ENCODE results near the gene GFOD1.
A peak's percentile ranks its signal among the peaks of the same experiment; 100 is the strongest.
"Not testable (repeated sequence)": the region's sequence is repeated elsewhere in the genome, so short reads cannot be mapped to it uniquely, and the experiment has no call there.

The GFOD1 gene

GRCh38 chr6:13441778-13442177 lies 45.6 kb downstream of the GFOD1 start:
- DNase-seq (ENCODE audit: low read depth in 2 of 2) = no peak

GRCh38 chr6:13439644-13440043 lies 47.8 kb downstream of the GFOD1 start:
- DNase-seq (ENCODE audit: low read depth in 2 of 2) = no peak

DNA sequence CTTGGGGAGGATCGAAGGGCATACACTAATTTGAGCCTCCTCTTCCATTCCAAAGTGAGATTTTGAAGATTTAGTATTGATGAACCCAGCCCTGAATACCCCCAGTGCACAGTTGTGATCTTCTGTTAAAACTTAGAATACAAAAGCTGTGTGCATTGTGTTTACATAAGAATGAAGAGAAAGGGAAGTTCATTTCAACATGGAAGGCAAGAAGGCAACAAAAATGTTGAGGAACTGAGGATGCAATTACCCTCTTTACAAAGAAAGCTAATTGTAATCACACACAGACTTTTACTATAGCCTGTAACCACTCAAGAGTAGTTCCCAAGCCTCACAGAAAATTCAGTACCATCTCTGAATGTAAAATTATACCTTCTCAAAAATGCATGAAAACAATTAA lies 49.3 kb downstream of the GFOD1 start:
- DNase-seq (ENCODE audit: low read depth in 2 of 2) = no peak

- DNase-seq (ENCODE audit: low read depth in 2 of 2) = no peak
Observed at GRCh38 chr6:13437218-13437996, 50.0 kb downstream of the GFOD1 start.

DNA sequence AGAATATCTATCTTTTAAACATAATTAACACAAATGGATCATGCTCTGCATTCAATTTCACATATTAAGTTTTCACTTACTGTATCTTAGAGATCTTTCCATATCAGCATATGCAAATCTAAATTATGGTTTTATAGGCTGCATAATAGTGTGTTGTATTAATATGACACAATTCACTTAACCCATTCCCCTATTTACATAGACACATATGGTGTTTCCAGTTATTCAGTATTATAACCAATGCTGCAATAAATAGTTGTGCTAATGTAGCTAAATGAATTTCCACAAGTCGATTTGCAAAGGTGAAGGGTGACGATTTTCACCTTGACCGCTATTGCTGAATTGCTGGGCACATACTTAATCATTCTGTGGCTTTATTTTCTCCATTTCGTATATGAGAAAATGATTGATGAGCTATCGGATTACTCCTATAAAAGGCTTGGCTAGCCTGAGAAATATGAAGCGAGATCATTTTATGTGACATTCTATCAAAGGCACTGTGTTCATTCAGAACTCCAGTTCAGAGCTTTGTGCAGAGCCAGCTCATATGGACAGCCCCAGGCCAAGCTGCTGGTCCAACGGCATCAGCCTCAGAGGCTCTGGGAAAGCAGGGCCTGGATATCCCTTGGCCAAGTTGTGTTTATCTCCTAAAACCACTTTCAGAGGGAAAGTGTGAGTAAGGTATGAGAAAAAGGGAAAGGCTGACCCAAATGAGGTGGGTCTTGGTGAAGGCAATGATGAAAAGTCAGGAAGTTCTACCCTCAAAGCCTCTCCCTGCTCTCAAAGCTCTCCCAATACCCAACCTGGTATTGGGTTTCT lies 50.8 kb downstream of the GFOD1 start:
- no peak for DNase-seq (ENCODE audit: low read depth in 2 of 2)

GRCh38 chr6:13435477-13436246 lies 51.7 kb downstream of the GFOD1 start:
- DNase-seq (ENCODE audit: low read depth in 2 of 2) = no peak

- no peak for DNase-seq (ENCODE audit: low read depth in 2 of 2)
Observed at GRCh38 chr6:13434777-13435176, 52.6 kb downstream of the GFOD1 start.

- DNase-seq (ENCODE audit: low read depth in 2 of 2) = not testable (repeated sequence)
Observed at GRCh38 chr6:13434135-13434775, 53.1 kb downstream of the GFOD1 start.

GRCh38 chr6:13433709-13434121 lies 53.7 kb downstream of the GFOD1 start:
- DNase-seq (ENCODE audit: low read depth in 2 of 2) = no peak

GRCh38 chr6:13432526-13433184 lies 54.7 kb downstream of the GFOD1 start:
- DNase-seq (ENCODE audit: low read depth in 2 of 2) = no peak

GRCh38 chr6:13431861-13432465 lies 55.4 kb downstream of the GFOD1 start:
- DNase-seq (ENCODE audit: low read depth in 2 of 2) = no peak

GRCh38 chr6:13431059-13431656 lies 56.2 kb downstream of the GFOD1 start:
- no peak for DNase-seq (ENCODE audit: low read depth in 2 of 2)

- no peak for DNase-seq (ENCODE audit: low read depth in 2 of 2)
Observed at GRCh38 chr6:13429406-13429753, 58.0 kb downstream of the GFOD1 start.

DNA sequence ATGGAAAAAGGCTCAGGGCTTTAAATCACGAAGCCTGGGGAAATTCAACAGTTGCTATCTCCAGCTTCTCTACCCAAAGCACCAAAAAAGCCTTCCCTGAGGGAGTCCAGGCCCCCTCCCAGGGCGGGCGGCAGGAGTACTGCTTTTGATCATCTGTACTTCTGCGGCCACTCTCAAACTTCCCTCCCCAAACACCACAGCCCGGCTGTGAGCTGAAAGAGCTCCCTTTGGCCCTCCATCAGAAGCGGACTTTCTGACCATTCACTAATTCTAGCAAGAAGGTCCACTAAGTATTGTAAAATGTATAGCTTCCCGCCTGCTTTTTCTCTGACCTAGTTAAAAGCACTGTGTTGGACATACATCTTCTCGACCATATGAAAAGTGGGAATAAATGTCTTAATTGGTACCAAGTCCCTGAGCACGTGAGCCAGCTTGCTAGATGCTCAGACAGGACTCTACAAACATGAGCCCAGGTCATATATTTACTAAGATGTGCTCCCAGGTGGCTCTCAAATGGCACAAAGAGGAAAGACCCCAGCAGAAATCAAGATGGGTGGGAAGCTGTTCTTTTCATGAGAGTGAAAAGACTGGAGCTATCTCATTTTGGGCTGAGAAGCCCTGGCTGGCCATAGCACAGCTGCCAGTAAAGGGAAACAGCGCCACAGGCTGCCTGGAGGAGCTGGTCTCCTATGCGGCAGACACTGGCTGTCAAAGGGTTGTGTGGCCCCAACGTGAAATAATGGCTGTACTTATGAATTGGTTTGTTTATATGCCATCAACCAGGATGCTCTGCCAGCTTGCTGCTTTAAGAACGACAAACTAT lies 58.6 kb downstream of the GFOD1 start:
- no peak for DNase-seq (ENCODE audit: low read depth in 2 of 2)

GRCh38 chr6:13427801-13428582 lies 59.4 kb downstream of the GFOD1 start:
- DNase-seq (ENCODE audit: low read depth in 2 of 2) = peak; percentile 49 to 51

DNA sequence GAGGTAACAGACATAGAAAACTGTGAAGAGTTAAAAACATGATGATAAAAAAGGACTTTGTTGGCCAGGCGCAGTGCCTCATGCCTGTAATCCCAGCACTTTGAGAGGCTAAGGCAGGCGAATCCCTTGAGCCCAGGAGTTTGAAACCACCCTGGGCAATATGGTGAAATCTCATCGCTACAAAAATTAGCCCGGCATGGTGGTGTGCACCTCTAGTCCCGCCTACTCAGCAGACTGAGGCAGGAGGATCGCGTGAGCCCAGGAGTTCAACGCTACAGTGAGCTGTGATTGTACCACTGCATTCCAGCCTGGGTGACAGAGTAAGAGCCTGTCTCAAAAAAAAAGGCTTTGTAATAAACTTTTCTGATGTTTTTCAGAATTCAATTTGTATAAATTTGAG lies 60.1 kb downstream of the GFOD1 start:
- no peak for DNase-seq (ENCODE audit: low read depth in 2 of 2)

DNA sequence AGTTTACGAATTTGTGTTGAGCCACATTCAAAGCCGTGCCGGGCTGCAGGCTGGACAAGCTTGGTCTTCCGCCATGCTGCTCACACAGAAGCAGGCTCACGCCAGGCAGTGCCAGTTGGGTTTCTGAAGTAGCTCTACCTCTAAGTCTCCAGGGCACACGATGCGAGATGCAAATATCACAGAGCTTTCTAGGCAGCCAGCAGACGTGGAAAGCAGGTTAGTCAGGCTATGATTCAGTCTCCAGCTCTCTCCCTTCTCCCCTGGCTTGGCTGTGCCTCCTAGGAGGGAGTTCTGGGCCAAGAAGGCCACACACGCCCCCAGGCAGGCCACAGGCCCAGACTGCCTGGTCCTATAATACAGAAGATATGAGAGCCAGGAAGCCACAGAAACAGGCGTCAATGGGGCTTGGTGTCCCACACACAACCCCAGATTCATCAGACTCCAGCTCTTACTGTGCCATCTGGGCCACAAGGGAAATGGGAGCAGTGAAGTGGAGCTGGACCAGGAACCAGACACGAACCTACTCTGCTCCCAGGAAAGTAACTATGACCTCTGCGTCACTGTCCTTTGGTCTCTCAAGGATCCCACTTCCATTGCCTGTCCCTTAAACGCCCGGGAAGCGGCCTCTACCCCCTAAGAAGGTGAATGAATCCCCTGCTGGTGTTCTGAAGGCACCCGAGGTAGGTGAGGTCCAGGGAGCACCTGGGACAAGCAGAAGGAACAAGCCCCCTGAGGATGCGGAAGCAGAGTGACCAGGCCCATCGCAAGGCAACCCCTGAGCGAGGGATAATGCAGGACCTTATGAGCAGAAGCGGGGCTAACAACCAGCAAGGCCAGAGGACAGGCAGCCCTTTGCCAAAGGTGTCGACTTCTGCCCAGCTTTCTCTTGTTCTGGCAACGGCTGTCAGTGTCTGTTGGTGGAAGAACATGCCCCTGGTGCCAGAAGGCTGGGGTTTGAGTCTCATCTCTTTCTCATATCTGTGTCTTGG lies 61.2 kb downstream of the GFOD1 start:
- DNase-seq (ENCODE audit: low read depth in 2 of 2) = no peak
